MM.1S (cell line): ENCODE measurements around the gene ETV6.

Experiments
- CTCF ChIP-seq: fragments of 300-600 bp; sonication (generic); IDR thresholded peaks from 2 replicates; pipeline ENCODE4 v1.5.1; 2016; ENCODE audit warnings: antibody characterized with exemption, low read length, mixed read lengths
- EZH2 ChIP-seq: fragments of 300-600 bp; sonication (generic); optimal IDR thresholded peaks from 2 replicates; pipeline ENCODE3; 2017; ENCODE audit warnings: low read depth, mild to moderate bottlenecking, antibody characterized with exemption, low read length, mixed read lengths
- EZH2phosphoT487 ChIP-seq: fragments of 300-600 bp; sonication (generic); IDR thresholded peaks from 2 replicates; pipeline ENCODE4 v1.6.1; 2018; ENCODE audit warnings: antibody characterized with exemption, low read length

GRCh38 chr12:11732023-11732422, 82.5 kb downstream of the ETV6 start:
- TF ChIP-seq EZH2 (no peak), CTCF (no peak), EZH2phosphoT487 (no peak)
